ENCODE data around the gene MTA1.

The MTA1 gene

DNA sequence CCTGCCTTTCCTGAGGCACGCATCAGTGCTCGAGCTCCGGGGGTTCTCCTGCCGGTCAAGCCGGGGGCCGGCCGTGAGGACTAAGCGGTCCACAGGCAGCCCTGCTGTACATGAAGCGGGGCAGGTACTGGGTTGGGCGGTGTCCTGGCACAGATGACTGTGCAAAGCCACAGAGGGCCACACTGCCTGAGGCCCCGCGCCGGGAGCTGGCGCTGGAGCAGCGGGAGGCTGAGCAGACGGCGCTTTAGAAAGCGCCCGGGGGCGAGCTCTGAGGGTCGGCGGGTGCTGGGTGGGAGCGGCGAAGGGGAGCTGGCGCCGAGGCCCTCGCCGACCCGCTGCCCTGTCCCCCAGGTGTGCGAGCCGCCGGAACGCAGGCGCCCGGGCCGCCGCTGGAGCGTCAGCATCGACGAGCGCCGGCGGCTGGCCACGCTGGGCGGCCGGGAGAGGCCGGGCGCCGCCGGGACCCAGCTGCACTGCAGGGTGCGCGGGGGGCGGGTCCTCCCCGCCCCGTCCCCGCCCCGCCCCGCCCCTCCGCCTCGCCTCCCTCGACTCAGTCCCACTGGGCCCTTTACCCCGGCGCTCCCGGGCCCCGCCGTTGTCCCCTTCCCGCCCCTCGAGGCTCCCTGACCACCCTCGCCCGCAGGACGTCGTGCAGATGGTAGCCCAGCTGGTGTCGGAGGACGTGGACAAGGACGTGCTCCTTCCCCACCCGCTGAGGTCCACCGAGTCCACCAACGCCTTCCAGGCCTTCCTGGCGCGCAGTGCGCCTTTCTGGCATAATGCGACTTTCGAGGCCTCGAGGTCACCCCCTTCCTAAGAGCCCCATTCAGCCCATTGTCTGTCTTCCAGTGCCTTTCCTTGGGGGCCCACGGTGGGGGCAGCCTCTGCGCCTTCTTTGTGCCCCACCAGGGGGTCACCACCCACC lies 8.3 kb upstream of the MTA1 start:
- DNase-seq, result peak; percentile 43

DNA sequence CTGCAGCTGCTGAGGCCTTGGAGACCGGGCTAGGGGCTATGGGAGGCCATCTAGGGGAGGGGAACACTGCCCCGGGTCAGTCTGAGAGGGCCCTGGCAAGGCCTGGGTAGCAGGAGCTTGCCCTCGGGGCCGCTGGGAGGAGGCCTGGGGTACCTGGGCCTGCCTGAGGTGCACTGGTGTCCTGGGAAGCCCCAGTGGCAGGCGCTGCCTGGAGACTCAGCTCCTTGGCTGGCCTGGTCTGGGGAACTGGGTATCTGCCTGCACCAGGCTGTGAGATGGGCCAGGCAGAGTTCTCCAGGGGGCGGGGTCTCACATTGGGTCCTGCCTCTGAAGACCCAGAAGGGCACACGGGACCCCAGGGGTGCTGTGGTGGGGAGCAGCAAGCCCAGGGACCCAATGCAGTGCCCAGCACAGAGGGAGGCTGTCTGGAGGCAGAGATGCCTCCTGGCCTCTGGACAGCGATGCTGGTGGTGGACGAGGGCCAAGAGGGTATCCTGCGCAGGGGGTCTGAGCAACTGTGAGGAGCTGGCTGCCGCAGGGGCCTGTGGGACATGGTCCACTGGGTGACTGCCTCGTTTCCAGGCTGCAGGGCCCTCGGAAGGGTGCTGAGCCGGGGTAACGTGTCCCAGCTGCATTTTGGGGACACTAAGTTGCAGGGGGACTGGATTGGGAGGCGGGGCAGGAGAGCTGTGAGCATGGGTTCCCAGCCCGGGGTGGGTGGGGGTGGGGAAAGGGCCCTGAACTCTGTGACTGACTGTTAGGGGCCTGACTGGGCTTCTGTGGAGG lies 7.4 kb upstream of the MTA1 start:
- no peak for DNase-seq

DNA sequence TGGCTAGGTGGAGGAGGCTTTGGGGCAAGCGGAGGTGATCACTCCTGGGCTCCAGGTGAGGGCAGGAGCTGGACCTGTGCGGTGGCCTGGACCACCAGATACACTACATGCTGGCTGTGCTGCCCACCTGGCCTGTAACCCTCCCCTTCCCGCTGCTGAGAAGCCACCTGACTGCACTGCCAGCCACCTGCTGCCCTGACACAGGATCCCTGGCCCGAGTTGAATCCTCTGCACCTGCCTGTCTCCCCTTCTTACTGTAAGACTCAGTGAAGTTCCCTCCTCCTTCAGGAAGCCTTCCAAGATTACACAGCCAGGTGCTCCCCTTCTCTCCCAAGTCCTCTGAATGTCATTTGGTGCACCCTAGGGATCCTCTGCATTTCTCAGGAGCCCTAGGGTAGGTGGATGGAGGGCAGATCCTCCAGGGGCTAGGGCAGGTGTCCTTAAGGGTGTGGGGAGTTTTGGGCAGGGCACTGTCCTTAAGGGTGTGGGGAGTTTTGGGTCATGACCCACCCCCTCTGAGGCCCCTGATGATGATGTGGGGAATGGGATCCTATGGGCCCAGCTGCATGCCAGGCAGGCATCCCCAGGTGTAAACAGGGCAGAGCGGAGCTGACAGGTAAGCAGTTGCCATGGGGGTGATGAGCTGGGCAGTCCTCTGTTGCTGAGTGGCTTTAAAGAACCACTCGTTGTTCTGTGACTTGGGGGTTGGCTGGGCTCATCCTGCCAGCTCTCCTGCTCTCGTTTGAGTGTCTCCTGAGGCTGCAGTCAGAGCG lies 6.7 kb upstream of the MTA1 start:
- no peak for DNase-seq

DNA sequence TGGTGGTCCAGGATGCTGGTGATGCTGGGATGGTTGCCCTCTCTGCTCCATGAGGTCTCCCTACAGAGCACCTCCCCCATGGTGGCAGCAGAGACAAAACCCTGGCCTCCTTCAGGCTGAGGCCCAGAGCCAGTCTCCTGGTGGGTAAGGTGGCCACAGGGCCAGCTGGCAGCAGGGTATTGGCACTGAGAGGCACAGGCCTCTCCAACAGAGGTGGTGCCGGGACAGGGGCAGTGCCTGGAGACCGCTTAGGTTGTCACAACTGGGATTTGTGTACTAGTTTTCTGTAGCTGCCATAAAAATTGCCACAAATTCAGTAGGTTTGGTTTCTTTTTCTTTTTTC lies 6.1 kb upstream of the MTA1 start:
- no peak for DNase-seq

DNA sequence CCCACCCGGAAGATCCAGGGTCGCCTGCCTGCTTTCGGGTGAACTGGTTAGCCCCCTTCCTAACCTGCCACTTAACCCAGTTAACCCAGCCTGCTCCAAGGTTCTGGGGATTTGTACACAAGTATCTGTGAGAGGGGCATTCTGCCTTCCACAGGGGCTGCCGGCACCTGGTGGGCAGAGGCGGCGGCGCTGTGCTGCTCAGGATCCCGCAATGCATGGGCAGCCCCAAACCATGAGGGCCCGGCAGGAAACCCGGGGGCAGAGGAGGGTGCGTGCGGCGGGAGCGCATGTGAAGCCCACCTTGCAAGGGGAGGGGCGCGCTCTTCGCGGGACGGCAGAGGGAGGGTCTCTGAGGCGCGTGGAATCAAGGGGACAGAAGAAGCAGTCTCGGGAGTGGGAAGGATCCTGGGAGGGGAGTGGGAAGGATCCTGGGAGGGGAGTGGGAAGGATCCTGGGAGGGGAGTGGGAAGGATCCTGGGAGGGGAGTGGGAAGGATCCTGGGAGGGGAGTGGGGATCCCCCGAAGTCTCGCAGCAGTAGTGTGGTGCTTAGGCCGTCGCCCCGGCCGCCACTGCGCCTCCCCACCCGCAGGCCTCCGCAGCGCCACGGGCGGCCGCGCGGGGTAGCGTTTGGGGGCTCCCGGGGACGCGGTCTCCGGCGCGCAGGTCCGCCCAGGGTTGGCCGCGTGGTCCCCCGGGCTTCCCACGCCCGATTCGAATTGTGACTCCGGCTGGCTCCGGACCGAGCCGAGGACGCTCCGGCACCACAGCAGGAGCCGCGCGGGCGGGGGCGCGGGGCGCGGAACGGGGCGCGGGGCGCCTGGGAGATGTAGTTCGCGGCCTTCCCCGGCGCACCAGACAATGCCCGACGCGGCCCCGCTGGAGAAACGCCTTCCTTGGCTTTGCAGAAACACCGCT lies 4.9 kb upstream of the MTA1 start:
- peak; percentile 58 for DNase-seq

DNA sequence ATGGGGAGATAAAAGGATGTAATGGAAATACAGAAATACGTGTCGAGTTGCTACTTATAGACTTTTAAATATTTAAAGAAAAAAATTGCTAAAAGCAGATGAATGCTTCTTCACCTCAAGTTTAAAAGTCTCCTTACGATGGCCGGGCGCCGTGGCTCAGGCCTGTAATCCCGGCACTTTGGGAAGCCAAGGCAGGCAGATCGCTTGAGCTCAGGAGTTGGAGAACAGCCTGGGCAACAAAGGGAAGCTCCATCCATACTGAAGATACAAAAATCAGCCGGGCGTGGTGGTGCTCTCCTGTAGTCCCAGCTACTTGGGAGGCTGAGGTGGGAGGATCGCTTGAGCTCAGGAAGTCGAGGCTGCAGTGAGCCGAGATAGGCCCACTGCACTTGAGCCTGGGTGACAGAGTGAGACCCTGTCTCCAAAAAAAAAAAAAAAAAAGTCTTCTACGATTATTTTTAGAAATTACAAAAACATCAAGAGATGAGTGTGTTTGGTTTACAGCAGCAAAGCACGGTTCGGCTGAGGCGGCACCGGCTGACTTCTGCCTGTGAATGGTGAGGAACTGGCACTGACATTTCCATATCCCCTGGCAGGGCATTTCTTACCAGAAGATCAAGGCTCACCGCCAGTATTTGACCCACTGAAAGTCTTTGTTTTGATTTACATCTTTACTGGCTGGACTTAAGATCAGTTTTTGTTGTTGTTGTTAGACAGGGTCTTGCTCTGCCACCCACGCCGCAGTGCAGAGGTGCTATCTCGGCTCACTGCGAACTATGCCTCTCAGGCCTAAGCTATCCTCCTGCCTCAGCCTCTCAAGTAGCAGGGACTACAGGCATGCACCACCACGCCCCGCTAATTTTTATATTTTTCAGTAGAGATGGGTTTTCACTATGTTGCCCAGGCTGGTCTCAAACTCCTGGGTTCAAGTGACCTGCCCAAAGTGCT lies 3.9 kb upstream of the MTA1 start:
- no peak for DNase-seq

DNA sequence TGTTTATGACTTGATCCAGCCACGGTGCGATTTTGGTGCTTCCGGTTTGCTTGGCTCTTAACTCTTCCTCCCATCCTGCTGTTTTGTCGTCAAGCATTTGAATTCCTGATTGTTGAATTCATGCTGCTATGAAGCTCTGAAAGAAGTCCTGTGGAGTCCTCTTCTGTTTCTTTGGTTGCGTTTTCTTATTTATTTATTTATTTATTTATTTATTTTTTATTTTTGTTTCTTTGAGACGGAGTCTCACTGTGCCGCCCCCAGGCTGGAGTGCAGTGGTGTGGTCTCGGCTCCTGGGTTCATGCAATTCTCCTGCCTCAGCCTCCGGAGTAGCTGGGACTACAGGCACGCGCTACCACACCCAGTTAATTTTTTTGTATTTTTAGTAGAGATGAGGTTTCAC lies 3.0 kb upstream of the MTA1 start:
- DNase-seq, result no peak

DNA sequence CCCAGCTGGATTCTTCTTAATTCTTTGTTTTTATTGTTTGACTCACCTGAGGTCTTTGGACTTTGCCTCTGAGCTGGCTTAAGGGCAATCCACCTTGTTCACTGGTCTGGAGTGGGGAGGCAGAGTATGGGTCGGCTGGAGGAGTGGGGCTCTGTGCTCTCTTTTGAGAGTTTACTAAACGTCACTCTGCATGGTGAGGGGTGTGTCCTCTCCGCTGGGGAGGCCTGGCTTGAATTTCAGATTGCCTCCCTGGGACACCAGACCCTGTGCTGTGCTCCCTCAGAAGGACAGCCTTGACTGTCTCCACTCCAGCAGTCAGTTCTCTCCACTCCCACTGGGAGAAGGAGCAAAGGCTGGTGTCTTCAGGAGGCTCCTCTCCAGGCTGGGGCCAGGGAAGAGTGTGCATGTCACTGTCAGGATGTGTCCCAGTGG lies 1.9 kb upstream of the MTA1 start:
- no peak for DNase-seq

DNA sequence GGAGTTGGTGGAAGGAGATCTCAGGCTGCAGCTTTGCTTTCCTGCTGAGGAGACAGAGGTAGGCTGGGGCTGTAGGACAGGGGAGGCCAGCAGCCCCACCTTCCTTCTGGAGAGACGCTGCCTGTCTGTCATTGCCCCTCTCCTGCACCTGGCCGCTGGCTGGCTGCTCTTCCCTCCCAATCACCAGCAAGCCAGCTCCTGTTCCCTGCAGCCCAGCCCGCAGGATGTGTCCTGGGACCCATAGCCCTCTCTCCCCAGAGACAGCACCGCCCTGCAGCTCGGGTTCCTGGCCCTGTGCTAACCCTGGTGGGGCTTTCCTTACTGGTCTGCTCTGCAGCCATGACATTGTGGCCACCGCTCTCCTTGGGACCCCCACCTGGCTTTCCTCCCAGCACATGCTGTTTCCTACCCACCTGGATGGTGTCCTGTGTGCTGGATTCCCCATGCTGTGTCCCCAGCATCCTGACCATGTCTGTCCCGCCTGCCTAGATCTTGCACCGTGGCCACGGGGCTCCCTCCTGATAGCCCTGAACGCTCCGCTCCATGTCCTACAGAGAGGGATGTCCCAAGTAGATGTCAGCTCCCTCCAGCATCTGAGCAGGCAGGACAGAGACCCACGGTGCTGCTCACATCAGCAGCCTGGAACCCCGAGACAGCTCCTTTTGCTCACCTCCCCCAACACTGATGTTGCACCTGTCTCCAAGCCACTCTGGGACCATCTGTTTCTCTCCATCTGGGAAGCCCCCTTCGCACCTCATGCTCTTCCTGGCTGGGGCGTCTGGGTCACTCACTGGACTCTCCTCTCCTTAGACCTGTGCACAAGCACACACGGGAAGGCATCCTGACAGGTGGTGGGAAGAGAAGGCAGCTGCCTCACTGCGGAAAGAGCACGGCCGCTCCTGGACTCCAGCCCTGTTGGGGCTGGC lies 1.1 kb upstream of the MTA1 start:
- no peak for DNase-seq

DNA sequence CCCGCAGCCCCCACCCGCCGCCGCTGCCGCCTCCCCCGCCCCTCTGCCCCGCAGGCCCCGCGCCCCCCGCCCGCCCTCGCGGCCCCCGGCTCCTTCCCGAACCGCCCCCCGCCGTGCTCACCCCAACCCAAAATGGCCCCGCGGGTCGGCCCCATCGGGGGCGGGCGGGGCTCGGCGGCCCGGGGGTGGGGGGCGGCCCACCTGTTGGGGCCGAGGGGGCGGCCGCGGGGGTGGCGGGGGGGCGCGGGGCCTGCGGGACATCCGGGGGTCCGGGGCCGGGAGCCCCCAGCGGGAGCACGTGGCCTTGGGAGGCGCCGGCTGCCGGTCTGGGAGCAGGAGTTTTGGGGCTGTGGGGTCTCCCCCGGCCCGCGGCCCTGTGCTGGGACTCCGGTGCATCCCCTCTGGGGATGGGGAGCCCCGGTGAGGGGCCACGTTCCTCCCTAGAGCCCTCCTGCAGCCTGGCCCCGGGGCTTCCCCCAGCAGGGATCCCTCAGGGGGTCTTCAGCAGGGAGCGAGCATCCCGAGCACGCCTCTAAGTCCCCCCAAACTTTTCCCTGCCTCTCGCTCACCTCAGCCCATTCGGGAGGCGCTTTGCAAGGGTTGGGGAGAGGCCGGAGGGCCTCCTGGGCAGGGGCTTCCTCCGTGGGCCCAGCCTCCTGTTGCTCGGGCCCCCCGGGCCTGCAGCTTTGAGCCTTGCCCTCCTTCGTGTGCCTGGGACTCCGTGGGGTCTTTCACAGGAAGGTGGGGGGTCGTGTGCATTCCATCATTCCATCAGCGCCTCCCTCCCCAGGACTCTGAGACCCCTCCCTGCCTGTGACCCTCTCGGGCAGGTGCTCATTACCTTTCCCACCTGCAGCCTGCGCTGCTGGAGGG lies 710 bp downstream of the MTA1 start:
- no peak for DNase-seq

DNA sequence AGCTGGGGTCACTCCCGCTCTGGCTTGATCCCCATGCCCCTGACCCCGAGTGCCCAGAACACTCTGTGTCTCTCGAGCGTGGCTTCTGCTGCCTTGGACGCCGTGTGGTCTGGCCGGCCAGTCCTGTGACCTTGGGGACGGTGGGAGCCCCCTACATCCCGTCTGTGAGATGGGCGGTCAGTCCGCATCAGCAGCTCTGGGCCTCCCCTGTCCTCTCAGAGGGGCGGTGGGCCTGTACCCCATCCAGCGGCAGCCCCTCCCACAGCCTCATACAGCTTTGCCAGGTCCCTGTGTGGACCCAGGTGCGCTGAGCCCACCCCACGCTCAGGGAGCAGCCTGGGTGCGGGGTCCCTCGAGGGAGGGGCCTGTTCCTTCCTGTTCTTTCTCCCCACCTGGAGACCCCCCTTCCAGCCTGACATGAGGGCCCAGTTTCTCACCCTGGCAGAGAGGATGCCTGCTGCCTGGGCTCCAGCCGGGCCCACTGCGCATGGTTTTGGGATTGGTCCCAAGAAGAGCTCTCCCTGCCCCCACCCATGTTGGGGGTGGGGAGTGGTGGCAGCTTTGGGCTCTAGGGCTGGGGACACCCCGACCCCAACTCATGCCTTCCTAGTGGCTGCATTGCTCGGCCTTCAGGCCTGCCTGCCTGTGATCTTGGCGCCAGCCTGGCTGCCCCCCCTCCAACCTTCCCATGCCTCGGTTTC lies 1.5 kb downstream of the MTA1 start:
- no peak for DNase-seq

DNA sequence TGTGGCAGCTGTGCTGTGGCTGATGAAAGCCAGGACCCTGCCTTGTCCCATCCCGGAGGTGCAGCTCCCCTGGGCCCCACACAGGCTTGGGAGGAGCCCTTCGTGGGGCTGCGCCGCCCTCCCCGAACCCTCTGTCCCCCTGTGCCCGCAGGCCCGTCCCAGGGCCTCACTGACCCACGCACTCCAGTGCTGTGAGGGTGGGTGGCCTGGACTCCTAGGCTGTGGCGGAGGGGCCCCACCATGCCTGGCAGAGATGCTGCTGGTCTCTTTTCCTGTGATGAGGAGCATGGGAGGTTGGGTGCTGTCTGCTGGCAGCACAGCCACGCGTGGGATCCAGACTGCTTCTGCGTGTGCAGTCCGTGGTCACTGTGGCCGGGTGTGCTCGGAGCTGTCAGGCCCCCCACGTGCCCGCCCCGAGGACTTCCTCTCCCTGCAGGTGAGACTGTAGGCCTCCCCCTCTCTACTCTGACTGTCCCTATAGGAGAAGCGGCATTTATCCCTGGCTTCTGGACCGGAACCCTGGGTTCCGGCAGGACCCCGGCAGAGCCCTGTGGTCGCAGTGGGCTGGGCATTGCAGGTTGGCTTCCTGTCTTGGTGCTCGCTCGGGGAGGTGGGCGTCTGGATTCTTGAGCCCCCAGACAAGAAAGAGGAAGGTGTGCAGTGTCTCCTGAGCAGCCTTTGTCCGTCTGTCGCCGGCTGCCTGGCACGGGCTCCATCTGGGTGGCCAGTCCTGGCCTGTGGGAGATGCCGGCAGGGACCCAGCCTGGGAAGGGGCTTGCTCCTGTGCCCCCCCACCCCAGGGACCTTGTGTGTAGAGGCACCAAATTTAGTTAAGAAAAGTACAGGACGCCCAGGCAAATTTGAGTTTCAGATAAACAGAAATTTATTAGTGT lies 2.3 kb downstream of the MTA1 start:
- no peak for DNase-seq

DNA sequence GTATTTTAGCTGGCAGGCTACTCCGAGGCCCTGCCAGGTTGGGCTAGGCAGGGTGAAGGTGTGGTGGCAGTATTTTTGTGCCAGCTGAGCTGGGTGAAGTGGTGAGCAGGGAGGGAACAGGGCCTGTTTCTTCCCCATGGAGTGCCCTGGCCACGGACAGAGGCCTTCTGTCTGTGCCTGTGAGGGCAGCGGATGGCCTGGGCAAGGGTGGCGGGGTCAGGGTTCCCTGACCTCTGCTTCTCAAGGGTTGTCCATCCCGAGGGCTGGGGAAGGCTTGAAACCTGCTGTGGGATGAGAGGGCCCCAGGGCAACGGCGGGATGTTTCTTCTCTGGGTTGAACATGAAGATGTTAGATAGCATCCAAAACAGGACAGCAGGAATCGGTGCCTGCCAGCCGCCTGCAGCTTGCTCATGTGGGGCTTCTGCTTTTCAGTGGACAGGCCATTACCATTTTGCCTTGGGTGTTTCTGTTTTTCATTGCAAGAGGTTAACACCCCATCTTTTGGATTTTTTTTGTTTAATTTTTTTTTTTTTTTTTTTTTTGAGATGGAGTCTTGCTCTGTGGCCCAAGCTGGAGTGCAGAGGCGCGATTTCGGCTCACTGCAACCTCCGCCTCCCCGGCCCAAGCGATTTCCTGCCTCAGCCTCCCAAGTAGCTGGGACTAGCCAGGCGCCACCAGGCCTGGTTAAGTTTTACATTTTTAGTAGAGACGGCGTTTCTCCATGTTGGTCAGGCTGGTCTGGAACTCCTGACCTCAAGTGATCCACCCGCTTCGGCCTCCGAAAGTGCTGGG lies 3.3 kb downstream of the MTA1 start:
- DNase-seq, result no peak

DNA sequence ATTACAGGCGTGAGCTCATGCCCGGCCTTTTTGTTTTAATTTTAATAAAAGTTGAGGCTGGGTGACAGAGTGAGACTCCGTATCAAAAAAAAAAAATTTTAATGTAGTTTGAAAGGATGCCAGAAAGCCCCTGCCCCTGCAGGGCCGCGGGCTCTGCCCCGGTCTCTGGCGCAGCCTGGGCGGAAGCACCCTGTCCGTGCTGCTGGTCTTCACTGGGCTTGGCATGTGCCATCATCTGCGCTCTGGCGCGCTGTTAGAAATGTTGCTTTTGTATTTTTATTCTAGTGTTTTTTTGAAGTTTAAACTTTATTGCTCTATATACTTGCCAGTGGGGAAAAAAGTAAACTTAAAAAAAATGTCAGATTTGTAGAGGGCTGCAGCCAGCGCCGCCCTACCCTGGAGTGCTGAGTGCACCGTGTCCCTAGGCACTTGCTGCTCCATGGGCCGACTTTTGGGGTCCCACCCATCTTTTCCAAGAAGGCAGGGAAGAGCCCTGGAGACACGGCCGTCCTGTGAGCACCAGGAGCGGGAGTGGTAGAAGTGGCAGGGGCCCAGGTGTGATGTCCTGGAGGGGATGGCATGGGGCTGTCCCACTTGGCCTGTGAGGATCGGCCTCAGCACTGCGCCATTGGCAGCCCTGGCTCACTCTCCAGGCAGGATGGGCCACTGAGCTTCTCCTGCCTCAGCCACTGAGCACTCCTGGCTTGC lies 4.0 kb downstream of the MTA1 start:
- DNase-seq, result no peak

DNA sequence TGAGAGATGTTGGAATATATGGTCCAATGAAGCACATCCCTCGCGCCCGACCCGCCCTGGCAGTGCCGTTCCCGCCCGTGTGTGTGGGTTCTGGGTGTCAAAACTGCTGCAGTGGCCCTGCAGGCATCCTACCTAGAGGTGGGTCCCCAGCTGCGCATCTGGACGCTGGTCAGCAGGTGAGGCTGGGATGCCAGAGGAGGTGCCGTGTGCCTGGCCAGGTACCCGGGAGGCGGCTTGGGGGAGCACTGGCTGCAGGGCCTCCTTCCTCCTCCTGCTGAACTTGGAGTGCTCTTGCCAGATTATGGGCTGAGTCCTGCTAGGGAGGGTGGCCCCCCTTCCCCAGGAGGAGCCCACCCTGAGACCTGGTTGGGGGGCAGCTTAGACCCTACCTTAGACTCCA lies 5.2 kb downstream of the MTA1 start:
- DNase-seq, result no peak

DNA sequence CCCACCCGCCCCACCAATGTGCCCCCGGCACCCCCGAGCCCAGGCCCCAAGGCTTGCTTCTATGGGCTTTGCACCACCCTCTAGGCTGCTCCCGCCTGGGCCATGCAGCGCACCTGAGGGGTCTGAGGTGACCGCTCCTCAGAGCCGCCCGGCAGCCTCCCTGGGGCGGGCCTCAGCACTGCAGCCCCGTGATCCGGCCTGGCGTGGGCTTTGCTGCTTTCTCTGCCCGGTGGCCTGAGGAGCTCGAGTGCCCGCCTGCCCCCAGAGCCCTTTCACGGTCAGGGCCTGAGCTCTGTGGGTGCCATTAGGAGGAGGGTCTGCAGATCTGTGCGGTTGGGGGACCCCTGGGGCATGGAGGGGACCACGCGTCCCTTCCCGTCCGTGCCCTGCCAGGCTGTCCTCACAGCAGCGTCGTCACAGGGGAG lies 6.2 kb downstream of the MTA1 start:
- no peak for DNase-seq
